ENCODE measurements around the gene MUC15. TPM values are rescaled to one million over a fixed set of nuclear protein-coding genes. Genes with fewer than 3 reads are reported as not detected.

Gene MUC15
- total and polyA plus RNA-seq, 2 of the 8 experiments (the other 6 are each of a cell fraction or from before 2014, with no cell fraction given) = not detected

GRCh38 chr11:26537341-26537740, 34.7 kb downstream of the MUC15 start:
- Histone ChIP-seq H2BK5ac (ENCODE audit: low read depth, low read length) (no peak overlapping the region), H3K9ac (replicated peaks in 1 of 4; ENCODE audit: extremely low read depth in 1 of 4, low read depth in 3 of 4, low read length in 3 of 4) (no peak overlapping the region; a peak in 1 of 7 replicates), H3K36me3 (ENCODE audit: control insufficient read depth in 2 of 4, insufficient read depth in 4 of 4, low read length in 3 of 4) (no peaks in the 10 kb centered on the region), H2BK12ac (ENCODE audit: low read depth, low read length) (no peak overlapping the region), H4K91ac (replicated peaks; ENCODE audit: insufficient read length, low read length) (no peak overlapping the region), H3K27me3 (replicated peaks in 1 of 4; ENCODE audit: control insufficient read depth in 3 of 4, extremely low read depth in 1 of 4, insufficient read depth in 3 of 4, low read length in 3 of 4) (no peaks in the 10 kb centered on the region), H3K4ac (replicated peaks; ENCODE audit: insufficient read length, low read depth, low read length) (no peak overlapping the region), H3K4me1 (replicated peaks in 1 of 4; ENCODE audit: control insufficient read depth in 3 of 4, insufficient read depth in 4 of 4, low read length in 3 of 4) (no peaks in the 10 kb centered on the region), H3K79me1 (ENCODE audit: low read depth, low read length) (no peaks in the 10 kb centered on the region), H2BK15ac (ENCODE audit: low read length) (no peak overlapping the region), H4K5ac (ENCODE audit: insufficient read length, low read depth, low read length) (no peak overlapping the region), H3K4me3 (ENCODE audit: extremely low read depth in 1 of 4, insufficient read depth in 2 of 4, low read depth in 3 of 4, low read length in 4 of 4) (no peak overlapping the region), H2BK120ac (replicated peaks; ENCODE audit: low read depth, low read length) (no peak overlapping the region), H3K23ac (ENCODE audit: insufficient read length) (no peak overlapping the region), H3K4me2 (ENCODE audit: insufficient read depth in 1 of 2, low read depth in 2 of 2, low read length in 2 of 2) (no peak overlapping the region), H2AK5ac (ENCODE audit: low read depth, low read length) (no peak overlapping the region), H3K14ac (ENCODE audit: insufficient read length) (no peak overlapping the region), H3K79me2 (ENCODE audit: control insufficient read depth in 1 of 2, insufficient read depth in 2 of 2, low read length in 2 of 2) (no peaks in the 10 kb centered on the region), H4K20me1 (replicated peaks in 1 of 2; ENCODE audit: control insufficient read depth in 1 of 2, insufficient read depth in 2 of 2, low read length in 2 of 2) (no peaks in the 10 kb centered on the region), H3K23me2 (ENCODE audit: low read depth, low read length) (no peaks in the 10 kb centered on the region), H2AFZ (ENCODE audit: low read length) (peak overlapping the region; percentile 56; the same call in 1 of the 2 replicates), H3K27ac (ENCODE audit: low read depth, low read length) (no peak overlapping the region), H3K56ac (replicated peaks; ENCODE audit: insufficient read length, low read depth, low read length) (no peak overlapping the region), H4K8ac (ENCODE audit: extremely low read depth, insufficient read depth, low read length) (no peak overlapping the region), H2BK20ac (ENCODE audit: low read length) (no peak overlapping the region), H3K18ac (ENCODE audit: extremely low read depth, low read length) (no peak overlapping the region), H3K9me3 (ENCODE audit: insufficient read depth in 2 of 2, low read depth in 1 of 2, low read length in 1 of 2) (no peaks in the 10 kb centered on the region)
- DNase-seq (ENCODE audit: low read depth in 1 of 2, low spot score in 2 of 2) = no peak
- TF ChIP-seq KDM1A (IDR thresholded peaks at IDR 0.05; ENCODE audit: borderline replicate concordance, low read length) = no peak
- no peak for TF ChIP-seq E2F6 (IDR thresholded peaks at IDR 0.05)
- TF ChIP-seq POLR2AphosphoS5 (IDR thresholded peaks at IDR 0.05; ENCODE audit: low read depth, low read length) = no peak
- no peak for TF ChIP-seq HDAC6 (IDR thresholded peaks at IDR 0.05; ENCODE audit: low read depth, low read length)
- no peak for TF ChIP-seq SRF (IDR thresholded peaks at IDR 0.05; ENCODE audit: low read depth, low read length)
- TF ChIP-seq CTCF (IDR thresholded peaks at IDR 0.05; ENCODE audit: control extremely low read depth in 1 of 3, insufficient read depth in 1 of 3, low read depth in 1 of 3, low read length in 3 of 3) = no peak
- TF ChIP-seq PHF8 (conservative IDR thresholded peaks at IDR 0.05; ENCODE audit: low read depth, low read length) = no peak
- no peak for TF ChIP-seq ATF2 (IDR thresholded peaks at IDR 0.05; ENCODE audit: low read length)
- TF ChIP-seq POU5F1 (IDR thresholded peaks at IDR 0.05; ENCODE audit: low read depth, low read length) = no peak
- 87% methylated on average over 4 of the region's 4 CpGs; no CpG with 5 or more reads in 1 of the 2 experiments for WGBS, 2 experiments (ENCODE audit: extremely low coverage in 1 of 2, insufficient coverage in 1 of 2, insufficient read length in 1 of 2, insufficient replicate concordance in 2 of 2, low coverage in 1 of 2, low lambda C conversion rate in 2 of 2, missing lambda C conversion rate in 1 of 2)
- no peak for FAIRE-seq
- ChIA-PET POLR2A (ENCODE audit: partially characterized antibody) (no interaction called here), CTCF (ENCODE audit: partially characterized antibody) (no interaction called here)
